Breast epithelium (tissue), 4 donors: ENCODE results near the gene A2ML1. TPM values are rescaled to one million over a fixed set of nuclear protein-coding genes. Genes with fewer than 3 reads are reported as not detected.

Source experiments
- DNase-seq, 2 donors: peaks; one replicate each; pipeline ENCODE4 v3.0.0-alpha.2; 2019; ENCODE audit warnings: low spot score in 2 of 2
- H3K27ac ChIP-seq, 2 donors: fragments of 200-600 bp; sonication (generic) in 1 of 2; one replicate each; pipeline ENCODE4 v1.5.1; 2016 to 2019; ENCODE audit warnings: mild to moderate bottlenecking in 1 of 2
- H3K27me3 ChIP-seq, 2 donors: fragments of 200-600 bp; sonication (generic) in 1 of 2; one replicate each; pipeline versions ENCODE4 v1.5.1 to v1.6.0; 2017 to 2019; ENCODE audit warnings: control low read depth in 1 of 2, mild to moderate bottlenecking in 1 of 2
- H3K36me3 ChIP-seq: fragments of 200-600 bp; one replicate; pipeline ENCODE4 v1.5.1; 2019
- H3K4me1 ChIP-seq, 2 donors: fragments of 200-600 bp; sonication (generic); one replicate each; pipeline ENCODE4 v1.5.1; 2016 to 2019; ENCODE audit warnings: control low read depth in 1 of 2
- H3K4me3 ChIP-seq, 3 donors: fragments of 200-600 bp; sonication (generic); 1 replicate in 2 of 3; 2 replicates in 1 of 3; pipeline ENCODE4 v1.5.1; 2016 to 2019; ENCODE audit warnings: mild to moderate bottlenecking in 3 of 3, moderate library complexity in 2 of 3
- H3K9me3 ChIP-seq, 2 donors: fragments of 200-600 bp; sonication (generic) in 1 of 2; one replicate each; pipeline ENCODE4 v1.5.1; 2016 to 2019; ENCODE audit warnings: control low read depth in 1 of 2
- POLR2A ChIP-seq: fragments of 450-650 bp; IDR thresholded peaks from one replicate; pipeline ENCODE4 v1.6.1; 2016; ENCODE audit warnings: antibody characterized with exemption, mild to moderate bottlenecking, moderate library complexity
- POLR2AphosphoS5 ChIP-seq, 3 donors: sonication (generic); formaldehyde crosslinking; IDR thresholded peaks; one replicate each; pipeline ENCODE4 v1.6.1; 2017; ENCODE audit warnings: antibody characterized with exemption in 3 of 3
- intact Hi-C: fragments of 100-400 bp; cut with DNase I; formaldehyde crosslinking; loops from one replicate; pipeline ENCODE4 v1.15.1; 2023; ENCODE audit warnings: low total_unique reads
- total RNA-seq, 3 donors: library from RNA; depleted of rRNA; stranded (reverse); fragments of >200 nt; gene quantifications; one replicate each; pipeline ENCODE4 v1.1.0, GENCODE V29; 2016
- TF ChIP-seq, protein P1 (sequence below), 3 donors: fragments of 450-650 bp; IDR thresholded peaks; one replicate each; pipeline ENCODE4 v1.5.1; 2016 to 2017; ENCODE audit warnings: antibody characterized with exemption in 3 of 3, mild to moderate bottlenecking in 3 of 3, moderate library complexity in 3 of 3

The A2ML1 gene
- total RNA-seq, 3 donors from 2014 or later = 0.33 to 1.2 TPM; not detected in 1

DNA sequence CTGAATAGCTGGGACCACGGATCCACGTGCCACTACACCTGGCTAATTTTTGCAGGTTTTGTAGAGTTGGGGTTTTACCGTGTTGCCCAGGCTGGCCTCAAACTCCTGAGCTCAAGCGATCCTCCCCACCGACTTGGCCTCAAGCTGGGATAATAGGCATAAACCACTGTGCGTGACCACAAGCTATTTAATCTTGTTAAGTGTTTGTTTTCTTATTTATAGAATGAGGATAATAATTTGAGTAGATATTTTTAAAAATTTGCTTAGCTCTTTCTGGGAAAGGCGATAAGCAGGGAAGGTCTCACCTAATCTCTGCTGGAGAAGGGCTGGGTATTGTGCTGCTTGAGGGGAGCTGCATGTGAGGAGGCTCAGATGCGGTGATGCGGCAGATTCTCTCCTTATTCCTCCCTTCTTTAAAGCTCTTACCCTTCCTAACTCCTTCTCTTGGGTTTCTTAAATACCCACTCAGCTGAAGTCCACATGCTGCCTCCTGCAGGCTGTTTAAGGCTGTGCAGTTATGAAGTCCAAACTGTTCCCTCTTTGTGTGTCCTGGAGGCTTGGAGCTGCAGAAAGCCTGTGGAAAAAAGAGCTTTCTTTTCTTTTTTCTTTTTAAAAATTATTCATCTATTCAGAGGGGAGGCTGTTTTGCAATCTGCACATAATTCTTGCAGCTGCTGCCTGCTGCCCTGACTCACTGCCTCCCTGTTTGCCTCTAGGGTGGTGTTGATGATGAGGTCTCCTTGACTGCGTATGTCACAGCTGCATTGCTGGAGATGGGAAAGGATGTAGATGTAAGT is 37.9 kb downstream of the A2ML1 start:
- Histone ChIP-seq H3K27ac (no peak overlapping the region), H3K4me3 (no peak overlapping the region), H3K27me3 (no peaks in the 10 kb centered on the region), H3K36me3 (no peaks in the 10 kb centered on the region), H3K9me3 (no peaks in the 10 kb centered on the region), H3K4me1 (no peaks in the 10 kb centered on the region)
- intact Hi-C loops = no loop called here
- peak in 1 of 2 donors; percentile 29 for DNase-seq
- TF ChIP-seq, protein P1, sequence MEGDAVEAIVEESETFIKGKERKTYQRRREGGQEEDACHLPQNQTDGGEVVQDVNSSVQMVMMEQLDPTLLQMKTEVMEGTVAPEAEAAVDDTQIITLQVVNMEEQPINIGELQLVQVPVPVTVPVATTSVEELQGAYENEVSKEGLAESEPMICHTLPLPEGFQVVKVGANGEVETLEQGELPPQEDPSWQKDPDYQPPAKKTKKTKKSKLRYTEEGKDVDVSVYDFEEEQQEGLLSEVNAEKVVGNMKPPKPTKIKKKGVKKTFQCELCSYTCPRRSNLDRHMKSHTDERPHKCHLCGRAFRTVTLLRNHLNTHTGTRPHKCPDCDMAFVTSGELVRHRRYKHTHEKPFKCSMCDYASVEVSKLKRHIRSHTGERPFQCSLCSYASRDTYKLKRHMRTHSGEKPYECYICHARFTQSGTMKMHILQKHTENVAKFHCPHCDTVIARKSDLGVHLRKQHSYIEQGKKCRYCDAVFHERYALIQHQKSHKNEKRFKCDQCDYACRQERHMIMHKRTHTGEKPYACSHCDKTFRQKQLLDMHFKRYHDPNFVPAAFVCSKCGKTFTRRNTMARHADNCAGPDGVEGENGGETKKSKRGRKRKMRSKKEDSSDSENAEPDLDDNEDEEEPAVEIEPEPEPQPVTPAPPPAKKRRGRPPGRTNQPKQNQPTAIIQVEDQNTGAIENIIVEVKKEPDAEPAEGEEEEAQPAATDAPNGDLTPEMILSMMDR (IDR thresholded peaks at IDR 0.05) = peak in 2 of 3 donors; percentile 43 to 61
- no peak for TF ChIP-seq POLR2A

DNA sequence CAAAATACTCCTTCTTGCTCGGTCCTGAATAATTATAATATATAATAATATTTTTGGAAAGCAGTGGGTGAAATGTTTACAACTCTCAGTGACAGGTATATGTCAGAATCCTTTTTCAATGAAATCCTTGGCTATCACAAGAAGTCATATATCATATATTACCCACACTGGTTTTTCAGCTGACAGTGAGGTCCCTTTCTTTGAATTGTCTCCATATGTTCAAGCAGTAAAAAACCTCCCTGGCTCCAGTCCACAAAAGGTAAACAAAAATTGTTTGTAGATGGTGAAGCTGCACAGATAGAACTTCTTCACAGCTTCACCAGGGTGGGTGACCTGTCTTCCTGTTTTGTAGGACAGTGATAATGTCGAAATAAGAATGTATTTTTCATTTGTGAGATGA is 44.0 kb downstream of the A2ML1 start:
- Histone ChIP-seq H3K9me3 (no peaks in the 10 kb centered on the region), H3K36me3 (no peaks in the 10 kb centered on the region), H3K4me1 (no peaks in the 10 kb centered on the region), H3K4me3 (no peak overlapping the region), H3K27me3 (no peaks in the 10 kb centered on the region), H3K27ac (no peak overlapping the region)
- no peak for DNase-seq
- intact Hi-C loops = no loop called here
- TF ChIP-seq, protein P1 (IDR thresholded peaks at IDR 0.05) = no peak
- no peak for TF ChIP-seq POLR2A

DNA sequence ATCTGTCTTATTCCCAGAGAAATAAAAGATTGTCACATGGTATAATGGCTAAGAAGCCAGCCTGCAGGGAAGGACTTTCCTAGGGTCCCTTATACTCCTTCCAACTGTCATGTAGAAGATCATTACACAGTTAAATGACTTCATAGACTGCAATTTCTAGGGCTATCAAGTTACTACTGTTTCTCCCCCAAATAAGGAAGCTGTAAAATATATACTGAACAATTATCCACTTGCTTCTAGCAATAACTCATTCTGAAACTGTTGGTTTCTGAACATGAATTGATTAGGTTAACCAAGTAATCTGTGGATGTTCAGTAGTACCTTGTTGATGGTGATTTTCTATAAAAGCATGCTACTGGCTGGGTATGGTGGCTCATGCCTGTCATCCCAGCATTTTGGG is 44.6 kb downstream of the A2ML1 start:
- TF ChIP-seq, protein P1 (IDR thresholded peaks at IDR 0.05) = no peak
- TF ChIP-seq POLR2A = no peak
- TF ChIP-seq POLR2AphosphoS5 (IDR thresholded peaks at IDR 0.05) = no peak
- intact Hi-C loops = no loop called here
- Histone ChIP-seq H3K27me3 (no peaks in the 10 kb centered on the region), H3K4me3 (no peak overlapping the region), H3K36me3 (no peaks in the 10 kb centered on the region), H3K4me1 (no peaks in the 10 kb centered on the region), H3K27ac (no peak overlapping the region), H3K9me3 (no peaks in the 10 kb centered on the region)
- DNase-seq = no peak

DNA sequence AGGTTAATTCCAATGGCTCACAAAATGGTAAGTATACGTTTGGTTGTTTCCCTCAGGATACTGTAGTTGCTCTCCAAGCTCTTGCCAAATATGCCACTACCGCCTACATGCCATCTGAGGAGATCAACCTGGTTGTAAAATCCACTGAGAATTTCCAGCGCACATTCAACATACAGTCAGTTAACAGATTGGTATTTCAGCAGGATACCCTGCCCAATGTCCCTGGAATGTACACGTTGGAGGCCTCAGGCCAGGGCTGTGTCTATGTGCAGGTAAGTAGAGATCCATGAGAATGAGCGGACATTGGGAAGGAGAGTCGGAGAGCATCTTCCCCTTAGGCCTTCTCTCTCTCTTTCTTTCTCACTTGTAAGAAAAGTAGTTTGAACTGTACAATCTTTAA is 45.4 kb downstream of the A2ML1 start:
- H3K4me3 ChIP-seq = no peak overlapping the region
- DNase-seq = no peak
- TF ChIP-seq POLR2A (no peak), POLR2AphosphoS5 (IDR thresholded peaks at IDR 0.05) (no peak)
- TF ChIP-seq, protein P1 (IDR thresholded peaks at IDR 0.05) = no peak
- intact Hi-C loops = no loop called here
- no peaks in the 10 kb centered on the region for H3K27me3 ChIP-seq
- no peaks in the 10 kb centered on the region for H3K4me1 ChIP-seq
- H3K36me3 ChIP-seq = no peaks in the 10 kb centered on the region
- no peak overlapping the region for H3K27ac ChIP-seq
- H3K9me3 ChIP-seq = no peaks in the 10 kb centered on the region

DNA sequence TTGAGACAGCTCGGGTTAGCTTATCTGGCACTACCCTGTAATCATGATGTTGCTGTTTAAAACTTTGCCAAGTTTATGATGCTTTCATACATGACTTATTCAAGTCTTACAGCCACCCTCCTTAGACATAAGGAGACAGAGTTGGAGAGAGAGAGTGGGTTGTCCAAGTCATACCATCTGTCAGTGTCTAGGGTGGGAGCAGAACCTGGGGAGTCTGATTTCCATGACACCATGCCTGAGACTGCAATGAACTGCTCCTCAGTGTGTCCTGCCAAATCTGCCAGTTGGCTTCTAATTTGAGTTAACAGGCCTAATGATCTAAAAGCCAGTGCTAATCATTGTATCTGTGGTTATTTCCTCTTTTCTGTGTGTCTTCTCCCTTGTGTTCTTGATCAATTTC is 48.2 kb downstream of the A2ML1 start:
- Histone ChIP-seq H3K4me1 (no peaks in the 10 kb centered on the region), H3K4me3 (no peak overlapping the region), H3K27ac (no peak overlapping the region), H3K9me3 (no peaks in the 10 kb centered on the region), H3K27me3 (no peaks in the 10 kb centered on the region), H3K36me3 (no peaks in the 10 kb centered on the region)
- TF ChIP-seq, protein P1 (IDR thresholded peaks at IDR 0.05) = no peak
- TF ChIP-seq POLR2AphosphoS5 (IDR thresholded peaks at IDR 0.05) = no peak
- TF ChIP-seq POLR2A = no peak
- intact Hi-C loops = no loop called here
- no peak for DNase-seq
